Measurements from ENCODE around the gene LRBA. TPM values are rescaled to one million over a fixed set of nuclear protein-coding genes. Genes with fewer than 3 reads are reported as not detected.

LRBA gene
- polyA plus RNA-seq, 2 of the 4 experiments (the other 2 are of a cell fraction), result 10.7 to 25.1 TPM

GRCh38 chr4:150827226-150827625 lies 187.9 kb downstream of the LRBA start:
- TF ChIP-seq ZC3H11A (IDR thresholded peaks at IDR 0.05) (no peak), POLR2AphosphoS2 (conservative IDR thresholded peaks at IDR 0.05; ENCODE audit: low read length) (no peak), MYC (IDR thresholded peaks at IDR 0.05; ENCODE audit: borderline replicate concordance, low read length) (no peak), HOXA7 (CRISPR knock-in tag; IDR thresholded peaks at IDR 0.05) (no peak), RAD21 (conservative IDR thresholded peaks at IDR 0.05 in 1 of 2, IDR thresholded peaks at IDR 0.05 in 1 of 2) (no peak), POLR2A (IDR thresholded peaks at IDR 0.05; ENCODE audit: low read length) (no peak), EHF (CRISPR knock-in tag; IDR thresholded peaks at IDR 0.05) (no peak), ZNF302 (CRISPR knock-in tag; IDR thresholded peaks at IDR 0.05) (no peak), CHD2 (IDR thresholded peaks at IDR 0.05; ENCODE audit: low read length, partially characterized antibody) (no peak), TFCP2L1 (CRISPR knock-in tag; IDR thresholded peaks at IDR 0.05) (no peak), E2F6 (IDR thresholded peaks at IDR 0.05; ENCODE audit: borderline replicate concordance, low read depth) (no peak), SREBF2 (IDR thresholded peaks at IDR 0.05) (no peak), RCOR1 (IDR thresholded peaks at IDR 0.05; ENCODE audit: low read depth, low read length) (no peak), RNF2 (IDR thresholded peaks at IDR 0.05; ENCODE audit: borderline replicate concordance, low read depth) (no peak), ESRRA (IDR thresholded peaks at IDR 0.05; ENCODE audit: borderline replicate concordance, low read length) (no peak), HDAC2 (IDR thresholded peaks at IDR 0.05) (no peak), ZFP36 (IDR thresholded peaks at IDR 0.05; ENCODE audit: borderline replicate concordance, partially characterized antibody) (no peak), CHD4 (IDR thresholded peaks at IDR 0.05; ENCODE audit: borderline replicate concordance) (no peak)
- TF ChIP-seq, protein P1, sequence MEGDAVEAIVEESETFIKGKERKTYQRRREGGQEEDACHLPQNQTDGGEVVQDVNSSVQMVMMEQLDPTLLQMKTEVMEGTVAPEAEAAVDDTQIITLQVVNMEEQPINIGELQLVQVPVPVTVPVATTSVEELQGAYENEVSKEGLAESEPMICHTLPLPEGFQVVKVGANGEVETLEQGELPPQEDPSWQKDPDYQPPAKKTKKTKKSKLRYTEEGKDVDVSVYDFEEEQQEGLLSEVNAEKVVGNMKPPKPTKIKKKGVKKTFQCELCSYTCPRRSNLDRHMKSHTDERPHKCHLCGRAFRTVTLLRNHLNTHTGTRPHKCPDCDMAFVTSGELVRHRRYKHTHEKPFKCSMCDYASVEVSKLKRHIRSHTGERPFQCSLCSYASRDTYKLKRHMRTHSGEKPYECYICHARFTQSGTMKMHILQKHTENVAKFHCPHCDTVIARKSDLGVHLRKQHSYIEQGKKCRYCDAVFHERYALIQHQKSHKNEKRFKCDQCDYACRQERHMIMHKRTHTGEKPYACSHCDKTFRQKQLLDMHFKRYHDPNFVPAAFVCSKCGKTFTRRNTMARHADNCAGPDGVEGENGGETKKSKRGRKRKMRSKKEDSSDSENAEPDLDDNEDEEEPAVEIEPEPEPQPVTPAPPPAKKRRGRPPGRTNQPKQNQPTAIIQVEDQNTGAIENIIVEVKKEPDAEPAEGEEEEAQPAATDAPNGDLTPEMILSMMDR (IDR thresholded peaks at IDR 0.05), result no peak
- no peak for ATAC-seq
- Histone ChIP-seq H3K4me2 (no peak overlapping the region), H3K27ac (no peak overlapping the region), H3K9me3 (no peaks in the 10 kb centered on the region), H3K4me1 (no peaks in the 10 kb centered on the region), H3K4me3 (no peak overlapping the region)
- POLR2A ChIA-PET, result no interaction called here
- no peak for DNase-seq (ENCODE audit: low read depth in 1 of 2, low spot score in 1 of 2)
- FAIRE-seq, result no peak
- CTCF ChIA-PET, result no interaction called here
- WGBS (ENCODE audit: missing lambda C conversion rate), result 100% methylated on average over 1 of the region's 1 CpG

GRCh38 chr4:150826306-150826705 lies 188.8 kb downstream of the LRBA start:
- no peak for DNase-seq (ENCODE audit: low read depth in 1 of 2, low spot score in 1 of 2)
- Histone ChIP-seq H3K4me1 (no peaks in the 10 kb centered on the region), H3K9me3 (no peaks in the 10 kb centered on the region), H3K4me3 (no peak overlapping the region), H3K27ac (no peak overlapping the region), H3K4me2 (no peak overlapping the region)
- no peak for FAIRE-seq
- TF ChIP-seq ZNF302 (CRISPR knock-in tag; IDR thresholded peaks at IDR 0.05), result no peak
- TF ChIP-seq, protein P1 (IDR thresholded peaks at IDR 0.05), result no peak
- TF ChIP-seq, protein P2, sequence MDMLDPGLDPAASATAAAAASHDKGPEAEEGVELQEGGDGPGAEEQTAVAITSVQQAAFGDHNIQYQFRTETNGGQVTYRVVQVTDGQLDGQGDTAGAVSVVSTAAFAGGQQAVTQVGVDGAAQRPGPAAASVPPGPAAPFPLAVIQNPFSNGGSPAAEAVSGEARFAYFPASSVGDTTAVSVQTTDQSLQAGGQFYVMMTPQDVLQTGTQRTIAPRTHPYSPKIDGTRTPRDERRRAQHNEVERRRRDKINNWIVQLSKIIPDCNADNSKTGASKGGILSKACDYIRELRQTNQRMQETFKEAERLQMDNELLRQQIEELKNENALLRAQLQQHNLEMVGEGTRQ (IDR thresholded peaks at IDR 0.05), result no peak
- no peak for TF ChIP-seq MAX (IDR thresholded peaks at IDR 0.05)
- TF ChIP-seq ZFP36 (IDR thresholded peaks at IDR 0.05; ENCODE audit: borderline replicate concordance, partially characterized antibody), result no peak
- no peak for TF ChIP-seq TP53 (CRISPR knock-in tag; IDR thresholded peaks at IDR 0.05)
- TF ChIP-seq ELK1 (IDR thresholded peaks at IDR 0.05; ENCODE audit: low read depth, low read length), result no peak
- TF ChIP-seq TFCP2L1 (CRISPR knock-in tag; IDR thresholded peaks at IDR 0.05), result no peak
- TF ChIP-seq EHF (CRISPR knock-in tag; IDR thresholded peaks at IDR 0.05), result no peak
- no peak for TF ChIP-seq NR3C1 (IDR thresholded peaks at IDR 0.05)
- TF ChIP-seq NFE2L2 (conservative IDR thresholded peaks at IDR 0.05; ENCODE audit: low read length), result no peak
- TF ChIP-seq FOSB (CRISPR knock-in tag; IDR thresholded peaks at IDR 0.05), result no peak
- TF ChIP-seq JUN (IDR thresholded peaks at IDR 0.05), result no peak
- TF ChIP-seq KDM5A (IDR thresholded peaks at IDR 0.05), result no peak
- TF ChIP-seq PBX3 (IDR thresholded peaks at IDR 0.05), result no peak
- TF ChIP-seq CHD2 (IDR thresholded peaks at IDR 0.05; ENCODE audit: low read length, partially characterized antibody), result no peak
- ChIA-PET POLR2A (no interaction called here), CTCF (no interaction called here)
- no peak for ATAC-seq

All from A549 (cell line).